GM21423 (cell line): ENCODE data around the gene UQCRQ.

Experiments used
- ATAC-seq: cut with Tn5 transposase; IDR thresholded peaks from one replicate; pipeline ENCODE4 v1.9.1; 2021; ENCODE audit warnings: mild to moderate bottlenecking, moderate library complexity; ENCODE audit not compliant: unreplicated experiment

UQCRQ gene

DNA sequence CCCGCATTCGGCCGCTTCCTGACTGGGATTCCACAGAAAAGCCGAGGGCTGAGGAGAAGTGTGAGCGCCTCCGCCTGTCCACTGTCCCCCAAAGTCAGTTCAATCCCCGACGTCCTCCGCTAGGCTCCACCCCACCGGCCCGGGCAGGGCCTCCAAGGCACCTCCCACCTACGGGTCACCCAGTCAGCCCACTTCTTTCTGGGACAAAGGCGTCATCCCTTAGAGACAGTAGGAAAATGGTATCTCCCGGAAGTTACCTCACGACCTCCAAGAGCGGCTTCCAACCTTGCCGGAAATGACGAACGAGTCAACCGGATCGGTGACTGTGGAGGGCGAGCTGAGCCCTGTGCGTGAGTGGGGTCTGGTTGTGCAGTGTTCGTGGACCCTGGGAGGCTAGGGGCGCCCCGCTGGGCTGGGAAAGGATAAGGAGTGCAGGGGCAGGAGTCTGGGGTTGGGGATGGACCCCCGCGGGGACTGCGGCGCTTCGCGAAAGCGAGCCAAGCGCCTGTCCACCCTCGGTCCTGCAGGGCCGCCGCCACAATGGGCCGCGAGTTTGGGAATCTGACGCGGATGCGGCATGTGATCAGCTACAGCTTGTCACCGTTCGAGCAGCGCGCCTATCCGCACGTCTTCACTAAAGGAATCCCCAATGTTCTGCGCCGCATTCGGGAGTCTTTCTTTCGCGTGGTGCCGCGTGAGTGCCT lies at the start of gene UQCRQ, which contains the start of gene GDF9:
TSS of gene UQCRQ (plus strand) at position 301 of the 704 bp plus-strand sequence. CDS start at position 541, 240 bp downstream.
TSS of gene GDF9 (minus strand) at position 128 of the 704 bp plus-strand sequence. CDS start 1,936 bp downstream, outside the sequence.
- peak; percentile 99 for ATAC-seq

GRCh38 chr5:132817011-132817410 lies 49.4 kb upstream of the UQCRQ start:
- ATAC-seq: no peak

GRCh38 chr5:132819468-132819867 lies 47.0 kb upstream of the UQCRQ start:
- ATAC-seq: no peak

DNA sequence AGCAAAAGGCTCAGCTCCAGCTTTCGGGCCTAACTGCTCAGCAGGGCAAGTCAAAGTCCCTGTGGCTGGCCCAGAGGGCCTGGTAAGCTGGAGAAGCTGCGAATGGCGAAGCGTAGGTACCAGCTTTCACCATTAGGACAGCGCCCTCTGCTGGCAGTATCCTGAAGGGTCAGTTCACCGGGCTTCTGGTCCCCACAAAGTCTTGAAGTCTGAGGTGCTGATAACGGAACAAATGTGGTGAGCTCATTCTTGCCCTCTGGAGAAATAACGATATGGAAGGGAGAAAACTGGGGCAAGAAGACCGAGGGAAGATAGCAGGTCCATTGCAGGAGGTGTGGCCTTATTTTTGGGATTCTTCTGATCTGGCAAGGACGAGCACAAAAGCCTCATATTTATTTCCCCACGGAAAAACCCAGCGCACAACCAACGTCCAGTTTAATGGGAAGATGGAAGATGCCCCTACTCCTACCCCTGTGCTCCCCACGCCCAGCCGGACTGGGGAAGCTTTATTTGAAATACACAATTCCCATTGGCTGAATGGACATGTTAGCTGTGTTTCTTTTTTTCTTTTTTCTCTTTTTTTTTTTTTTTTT lies 46.2 kb upstream of the UQCRQ start:
- peak; percentile 60 for ATAC-seq

GRCh38 chr5:132821350-132821749 lies 45.1 kb upstream of the UQCRQ start:
- ATAC-seq: no peak

GRCh38 chr5:132821791-132822190 lies 44.7 kb upstream of the UQCRQ start:
- ATAC-seq: no peak

DNA sequence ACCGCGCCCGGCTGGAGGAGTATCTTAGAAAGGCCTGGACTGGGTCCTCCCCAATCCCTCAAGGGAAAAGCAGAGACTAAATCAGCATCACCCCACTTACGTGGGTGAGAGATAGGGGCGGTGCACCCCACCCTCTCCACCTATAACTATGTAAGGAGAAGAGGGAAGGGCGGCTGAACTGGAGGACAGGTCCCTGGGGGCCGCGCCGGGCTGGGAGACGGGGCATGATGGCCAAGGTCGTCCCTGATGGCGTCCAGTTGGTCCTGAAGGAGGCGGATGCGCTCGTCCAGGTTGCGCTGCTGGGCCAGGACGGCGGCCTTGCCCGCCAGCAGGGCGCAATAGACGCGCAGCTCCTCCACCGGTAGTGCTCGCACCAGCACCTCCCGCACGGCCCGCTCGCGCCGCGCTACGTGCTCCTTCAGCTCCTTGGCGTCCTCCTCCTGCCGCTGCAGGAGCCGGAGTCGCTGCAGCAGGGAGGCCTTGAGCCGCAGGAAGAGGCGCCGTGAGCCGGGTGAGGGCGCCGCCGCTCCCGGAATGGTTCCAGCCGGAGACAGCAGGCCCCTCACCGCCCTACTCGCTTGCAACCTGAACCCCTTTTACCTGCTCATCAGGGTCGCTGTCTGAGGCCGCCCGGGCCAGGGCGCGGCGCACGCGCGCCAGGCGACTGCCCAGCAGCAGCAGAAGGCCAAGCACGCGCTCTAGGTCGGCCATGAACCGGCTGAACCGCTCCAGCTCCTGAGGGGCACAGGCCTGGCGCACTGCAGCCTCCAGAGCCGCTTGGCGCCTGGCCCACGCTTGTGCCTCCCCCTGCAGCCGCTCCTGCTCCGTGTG lies 43.6 kb upstream of the UQCRQ start:
- no peak for ATAC-seq

- ATAC-seq: no peak
These were observed 42.9 kb upstream of the UQCRQ start for GRCh38 chr5:132823481-132824050.

DNA sequence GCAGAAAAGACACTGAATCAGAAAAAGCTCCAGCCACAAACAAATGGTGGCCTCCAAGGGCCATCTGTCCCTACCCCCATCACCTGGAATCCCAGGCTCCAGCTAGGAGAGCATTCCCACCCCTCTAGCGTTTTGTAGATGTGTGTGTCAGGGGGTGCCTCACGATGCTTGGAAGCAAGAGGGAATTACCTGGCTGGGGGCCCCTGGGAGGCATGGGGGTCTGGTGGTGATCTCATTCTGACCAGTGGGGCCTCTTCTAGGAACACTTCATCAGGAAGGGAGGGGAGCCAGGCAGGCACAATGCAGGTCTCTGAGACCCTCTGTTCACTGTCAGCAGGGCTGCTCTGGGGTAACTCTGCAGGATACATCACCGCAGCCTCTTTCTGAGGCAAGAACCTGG lies 42.0 kb upstream of the UQCRQ start:
- ATAC-seq: no peak

- ATAC-seq: no peak
These were observed 41.2 kb upstream of the UQCRQ start for GRCh38 chr5:132825033-132825833.

GRCh38 chr5:132825834-132826391 lies 40.5 kb upstream of the UQCRQ start:
- ATAC-seq: no peak

DNA sequence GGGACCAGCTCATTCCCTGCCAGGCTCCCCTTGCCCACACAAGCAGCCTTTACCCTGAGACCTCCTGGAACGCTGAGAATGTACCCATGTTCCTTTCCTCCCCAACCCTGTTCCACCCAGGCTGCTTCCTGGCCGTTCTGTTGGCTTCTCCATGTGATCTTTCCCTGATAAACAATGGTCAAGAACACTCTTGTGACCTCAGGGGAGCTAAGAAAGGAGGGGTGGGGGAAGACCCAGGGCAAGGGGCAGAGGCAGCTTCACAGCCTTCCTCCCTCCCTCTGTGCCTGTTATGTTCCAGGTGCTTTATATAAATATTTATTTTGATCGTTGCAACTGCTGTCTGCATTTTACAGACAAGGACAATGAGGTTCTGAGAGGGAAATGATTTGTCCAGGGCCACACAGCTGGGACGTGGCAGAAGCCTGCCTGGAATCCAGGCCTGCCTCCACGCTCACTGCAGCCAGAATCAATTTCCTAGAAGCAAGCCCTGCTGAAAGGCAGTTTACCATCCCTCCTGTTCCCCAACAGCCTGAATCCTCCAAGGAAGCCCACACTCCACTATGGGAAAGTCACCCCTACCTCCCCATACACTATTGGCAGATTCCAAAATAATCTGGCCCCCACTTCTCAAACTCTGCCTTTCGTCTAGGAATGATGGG lies 39.9 kb upstream of the UQCRQ start:
- no peak for ATAC-seq

DNA sequence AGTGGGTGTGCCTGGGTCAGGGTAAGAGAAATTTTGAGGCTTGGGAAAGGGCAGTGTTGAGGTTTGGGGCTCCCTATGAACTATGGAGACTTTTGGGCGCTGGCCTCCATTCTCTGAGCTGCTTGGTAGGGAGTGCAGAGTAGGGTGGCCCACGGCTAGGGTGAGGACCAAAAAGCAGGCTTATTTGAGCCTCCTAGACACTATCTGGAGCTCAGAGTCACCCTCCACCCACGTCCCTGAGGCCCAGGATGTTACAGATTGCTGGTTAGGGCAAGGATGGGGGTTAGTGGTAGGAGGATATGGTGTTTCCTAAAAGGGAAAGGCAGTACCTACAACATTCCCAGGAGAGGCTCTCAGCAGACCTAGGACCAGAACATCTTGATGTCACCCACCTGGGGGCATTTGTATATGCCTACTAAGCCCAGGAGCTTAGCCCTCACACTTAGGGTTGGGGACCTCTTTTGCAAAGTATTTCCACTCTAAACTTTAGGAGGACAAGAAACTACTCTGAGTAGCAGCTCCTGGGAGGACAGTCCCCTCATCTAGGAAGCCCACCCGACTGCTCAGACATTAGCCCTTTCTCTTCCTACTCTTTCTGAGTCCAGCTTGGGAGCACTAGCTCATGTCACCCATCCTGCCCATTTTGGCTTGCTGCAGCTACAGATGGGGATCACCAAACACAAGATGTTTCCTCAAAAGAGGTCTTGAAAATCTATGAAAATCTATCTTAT lies 38.3 kb upstream of the UQCRQ start:
- no peak for ATAC-seq

GRCh38 chr5:132828846-132829494 lies 37.5 kb upstream of the UQCRQ start:
- no peak for ATAC-seq

DNA sequence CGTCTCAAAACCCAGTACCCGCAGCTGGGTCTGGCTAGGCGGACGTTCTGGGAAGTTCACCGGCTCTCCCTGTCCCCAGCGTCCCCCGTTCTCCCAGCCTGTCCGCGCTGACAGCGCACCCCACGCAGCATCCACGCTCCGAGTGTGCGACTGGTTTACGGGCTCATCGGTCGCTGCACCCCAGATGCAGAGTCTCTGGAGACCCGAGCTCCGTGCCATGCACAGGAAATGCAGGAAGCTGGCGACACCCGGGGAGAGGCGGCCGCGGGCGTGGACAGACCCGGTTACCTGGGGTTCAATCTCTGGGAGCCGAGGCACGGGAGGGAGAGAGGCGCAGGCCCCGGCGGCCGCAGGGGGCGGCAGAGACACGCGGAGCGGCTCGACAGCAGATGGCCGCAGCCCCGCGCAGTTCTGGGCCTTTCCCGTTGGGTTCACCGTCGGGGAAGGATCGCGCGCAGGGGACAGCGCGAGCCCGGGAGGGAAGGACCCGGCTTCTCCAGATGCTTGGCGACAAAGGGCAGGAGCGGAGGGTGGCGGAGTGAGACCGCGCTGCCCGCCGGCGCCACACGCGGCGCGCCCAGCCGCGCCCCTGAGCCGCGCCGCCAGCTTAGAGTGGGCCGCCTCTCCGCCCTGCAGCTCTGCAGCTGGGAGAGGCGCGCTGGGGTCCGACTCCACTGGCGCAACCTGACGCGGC lies 36.6 kb upstream of the UQCRQ start:
- peak; percentile 74 for ATAC-seq

DNA sequence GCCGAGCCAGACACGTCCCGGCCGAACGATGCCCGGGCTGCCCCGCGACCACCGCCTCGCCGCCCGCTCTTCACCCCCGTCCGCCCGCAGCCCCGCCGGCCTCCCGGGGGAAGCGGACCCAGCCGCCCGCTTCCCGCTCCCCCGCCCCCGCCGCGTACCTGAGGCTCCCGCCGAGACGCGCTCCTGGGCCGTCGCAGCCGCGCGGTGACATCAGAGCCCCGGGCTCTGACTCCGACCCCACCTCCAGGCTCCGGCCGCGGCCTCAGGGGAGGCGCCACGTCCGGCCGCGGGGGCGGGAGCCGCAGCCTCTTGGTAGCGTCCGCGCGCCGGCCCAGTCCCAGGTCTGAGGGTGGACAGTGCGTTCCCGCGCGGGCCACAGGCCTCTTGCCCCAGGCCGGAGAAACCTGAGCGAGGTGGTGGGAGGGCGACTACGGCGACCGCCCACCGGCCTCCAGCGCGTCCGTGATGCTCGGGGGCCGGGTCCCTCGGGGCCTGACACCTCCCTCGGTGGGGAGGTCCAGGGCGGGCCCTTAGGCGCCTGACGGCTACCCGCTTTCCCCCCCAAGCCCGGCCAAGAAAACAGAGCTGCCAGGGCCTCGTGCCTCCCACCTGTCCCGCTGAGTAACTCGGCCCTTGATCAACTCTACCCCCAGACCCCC lies 35.9 kb upstream of the UQCRQ start, which contains the start of gene SHROOM1:
TSS of gene SHROOM1 (minus strand) at position 212 of the 659 bp plus-strand sequence. CDS start 4,507 bp downstream, outside the sequence.
- ATAC-seq: peak; percentile 70
